Transverse colon (tissue), 4 donors: ENCODE data around the gene DAND5. TPM values are rescaled to one million over a fixed set of nuclear protein-coding genes. Genes with fewer than 3 reads are reported as not detected.

Experiments
- DNase-seq: peaks from one replicate; pipeline ENCODE4 v3.0.0-alpha.2; 2019
- H3K27ac ChIP-seq, 4 donors: fragments of 200-600 bp; sonication (generic); 2 replicates each; pipeline ENCODE4 v1.5.1; 2016 to 2018; ENCODE audit warnings: inconsistent platforms in 4 of 4
- H3K27me3 ChIP-seq: fragments of 200-600 bp; sonication (generic); 2 replicates; pipeline ENCODE4 v1.5.1; 2017; ENCODE audit warnings: inconsistent platforms
- H3K36me3 ChIP-seq, 4 donors: fragments of 200-600 bp; sonication (generic); 2 replicates each; pipeline ENCODE4 v1.5.1; 2017 to 2019; ENCODE audit warnings: inconsistent platforms in 4 of 4
- H3K4me1 ChIP-seq, 4 donors: fragments of 200-600 bp; sonication (generic); 2 replicates each; pipeline ENCODE4 v1.5.1; 2017 to 2020; ENCODE audit warnings: inconsistent platforms in 4 of 4
- H3K4me3 ChIP-seq, 4 donors: fragments of 200-600 bp; sonication (generic); 1 replicate in 1 of 4; 2 replicates in 3 of 4; pipeline versions ENCODE4 v1.5.1 to v1.6.1; 2017 to 2019; ENCODE audit warnings: inconsistent platforms in 4 of 4
- H3K9me3 ChIP-seq, 2 donors: fragments of 200-600 bp; sonication (generic); 2 replicates each; pipeline ENCODE4 v1.5.1; 2017 to 2019; ENCODE audit warnings: inconsistent platforms in 2 of 2
- EP300 ChIP-seq: sonication (generic); formaldehyde crosslinking; IDR thresholded peaks from one replicate; pipeline ENCODE4 v1.6.1; 2017; ENCODE audit warnings: antibody characterized with exemption, low read depth
- POLR2A ChIP-seq: fragments of 450-650 bp; IDR thresholded peaks from one replicate; pipeline ENCODE4 v1.6.1; 2016; ENCODE audit warnings: antibody characterized with exemption, mild to moderate bottlenecking, moderate library complexity
- POLR2AphosphoS5 ChIP-seq, 3 donors: sonication (generic); formaldehyde crosslinking; IDR thresholded peaks; one replicate each; pipeline ENCODE4 v1.6.1; 2016; ENCODE audit warnings: antibody characterized with exemption in 3 of 3
- WGBS, 2 donors: methylation state at CpG; one replicate each; pipeline ENCODE4 v1.1.5; 2018; ENCODE audit warnings: low coverage in 1 of 2; 5-methylcytosine and 5-hydroxymethylcytosine counted together
- in situ Hi-C, 4 donors: fragments of 200-750 bp; cut with MboI; loops; one replicate each; pipeline versions ENCODE4 v1.15.0 to v1.15.1; 2017; ENCODE audit warnings: low sequenced_read_pairs in 3 of 4, low pct_ligation_motif_present in 1 of 4, low pct_unique_long_range_greater_than_20kb in 1 of 4
- intact Hi-C: fragments of 100-400 bp; cut with DNase I; formaldehyde crosslinking; loops from one replicate; pipeline ENCODE4 v1.15.1; 2023; ENCODE audit warnings: low total_unique reads
- total RNA-seq, 4 donors: library from RNA; depleted of rRNA; stranded (reverse); fragments of >200 nt; gene quantifications; one replicate each; pipeline ENCODE4 v1.1.0, GENCODE V29; 2016
- TF ChIP-seq, protein P1 (sequence below), 5 experiments: fragments of 200-600 bp in 3 of 5; fragments of 450-650 bp in 2 of 5; sonication (generic) in 3 of 5; IDR thresholded peaks; 1 replicate in 2 of 5; 2 replicates in 3 of 5; pipeline ENCODE4 v1.5.1; 2016 to 2017; ENCODE audit warnings: antibody characterized with exemption in 5 of 5, inconsistent platforms in 3 of 5, mild to moderate bottlenecking in 2 of 5, moderate library complexity in 1 of 5

Gene DAND5
- total RNA-seq, 4 donors from 2014 or later = 0.27 to 0.32 TPM; not detected in 2

DNA sequence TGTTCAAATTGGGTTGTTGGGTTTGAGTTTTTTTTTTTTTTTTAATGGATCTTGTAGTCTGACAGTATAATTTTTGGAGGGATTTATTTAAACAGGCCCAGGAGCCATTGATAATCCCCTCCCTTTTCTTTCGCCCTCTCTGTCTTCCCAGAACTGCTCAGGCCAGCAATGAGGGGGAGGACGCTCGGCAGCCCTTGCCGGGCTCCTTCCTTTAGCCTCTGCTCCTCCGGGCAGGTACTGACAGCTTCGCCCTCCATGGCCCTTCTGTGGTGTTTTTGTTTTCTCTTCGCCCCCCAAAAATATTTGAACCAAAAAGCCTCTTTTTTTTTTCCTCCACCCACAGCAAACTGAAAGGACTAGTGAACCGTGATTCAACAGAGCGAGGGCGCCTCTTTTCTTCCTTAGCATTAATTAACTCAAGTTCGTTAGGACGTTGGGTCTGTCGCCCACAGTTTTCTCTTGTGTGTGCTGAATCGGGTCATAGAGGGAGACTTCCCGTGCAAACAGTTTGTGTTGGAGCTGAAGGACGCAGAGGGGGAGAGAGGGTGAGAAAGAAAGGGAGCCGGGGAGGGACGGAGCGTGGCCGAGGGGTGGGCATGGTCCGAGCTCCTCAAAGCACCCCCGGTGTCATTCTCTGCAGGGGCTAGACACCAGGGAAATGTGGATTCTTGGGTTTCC, 47.4 kb downstream of the DAND5 start:
- TF ChIP-seq POLR2AphosphoS5 (IDR thresholded peaks at IDR 0.05) (no peak), POLR2A (no peak), EP300 (no peak)
- TF ChIP-seq, protein P1, sequence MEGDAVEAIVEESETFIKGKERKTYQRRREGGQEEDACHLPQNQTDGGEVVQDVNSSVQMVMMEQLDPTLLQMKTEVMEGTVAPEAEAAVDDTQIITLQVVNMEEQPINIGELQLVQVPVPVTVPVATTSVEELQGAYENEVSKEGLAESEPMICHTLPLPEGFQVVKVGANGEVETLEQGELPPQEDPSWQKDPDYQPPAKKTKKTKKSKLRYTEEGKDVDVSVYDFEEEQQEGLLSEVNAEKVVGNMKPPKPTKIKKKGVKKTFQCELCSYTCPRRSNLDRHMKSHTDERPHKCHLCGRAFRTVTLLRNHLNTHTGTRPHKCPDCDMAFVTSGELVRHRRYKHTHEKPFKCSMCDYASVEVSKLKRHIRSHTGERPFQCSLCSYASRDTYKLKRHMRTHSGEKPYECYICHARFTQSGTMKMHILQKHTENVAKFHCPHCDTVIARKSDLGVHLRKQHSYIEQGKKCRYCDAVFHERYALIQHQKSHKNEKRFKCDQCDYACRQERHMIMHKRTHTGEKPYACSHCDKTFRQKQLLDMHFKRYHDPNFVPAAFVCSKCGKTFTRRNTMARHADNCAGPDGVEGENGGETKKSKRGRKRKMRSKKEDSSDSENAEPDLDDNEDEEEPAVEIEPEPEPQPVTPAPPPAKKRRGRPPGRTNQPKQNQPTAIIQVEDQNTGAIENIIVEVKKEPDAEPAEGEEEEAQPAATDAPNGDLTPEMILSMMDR (IDR thresholded peaks at IDR 0.05) = no peak
- DNase-seq = no peak
- Histone ChIP-seq H3K4me1 (peaks cover 48 to 100% (median 84%) of the 10 kb centered on the region in 4 donors), H3K27me3 (peaks cover 12% of the 10 kb centered on the region), H3K36me3 (no peaks in the 10 kb centered on the region), H3K9me3 (no peaks in the 10 kb centered on the region), H3K27ac (peak overlapping the region; percentile 87 to 91 (median 90)), H3K4me3 (peak overlapping the region in 1 of 4 donors; percentile 27)
- intact Hi-C loops = loop anchor here (10.0 kb wide), 1 partner anchor 48 kb away; no protein-coding TSS in a partner anchor
- WGBS, 2 donors = 65 to 68% methylated on average over 22 of the region's 22 CpGs
- in situ Hi-C loops = no loop called here

DNA sequence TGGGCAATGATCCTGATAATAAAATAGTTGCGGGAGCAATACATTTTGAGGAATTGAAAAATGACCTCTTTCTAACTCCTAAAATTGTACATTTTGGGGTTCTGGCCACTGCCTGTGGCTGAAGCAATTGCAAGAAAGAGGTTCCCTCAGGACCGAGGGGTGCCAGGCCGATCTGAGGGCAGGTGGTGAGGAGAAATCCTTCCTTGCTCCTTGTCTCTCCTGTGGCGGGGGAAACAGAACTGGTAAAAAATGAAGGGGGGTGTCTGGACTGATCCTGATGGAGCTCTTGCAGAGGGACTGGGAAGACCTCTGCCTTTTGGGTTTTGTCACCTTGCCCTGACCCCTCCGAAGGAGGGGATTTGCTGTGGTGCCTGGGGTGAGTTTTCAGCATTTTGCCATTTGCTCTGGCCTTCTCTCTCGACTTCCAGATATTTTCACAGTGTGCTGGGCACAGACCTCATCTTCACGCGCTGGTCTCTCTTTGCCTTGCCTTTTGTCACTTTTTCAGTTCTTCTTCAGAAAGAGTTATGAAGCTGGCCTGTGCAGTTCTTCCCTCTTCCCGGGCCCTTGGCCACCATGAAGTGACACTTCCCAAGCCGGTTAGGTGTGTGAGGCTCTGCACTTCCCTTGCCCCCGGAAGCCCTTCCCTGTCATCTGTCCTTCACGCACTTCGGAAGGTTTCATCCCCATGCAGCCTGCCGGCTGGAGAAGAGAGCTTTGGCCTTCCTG, 48.1 kb downstream of the DAND5 start:
- Histone ChIP-seq H3K27ac (peak overlapping the region; percentile 87 to 91 (median 90)), H3K4me1 (peaks cover 50 to 100% (median 84%) of the 10 kb centered on the region in 4 donors), H3K4me3 (peak overlapping the region in 1 of 4 donors; percentile 27), H3K27me3 (peaks cover 5% of the 10 kb centered on the region), H3K9me3 (no peaks in the 10 kb centered on the region), H3K36me3 (no peaks in the 10 kb centered on the region)
- intact Hi-C loops = loop anchor here (10.0 kb wide), 1 partner anchor 47 kb away; no protein-coding TSS in a partner anchor
- WGBS, 2 donors = 63 to 76% methylated on average over 5 to 14 of the region's 14 CpGs
- TF ChIP-seq EP300 = no peak
- no peak for TF ChIP-seq POLR2A
- no peak for TF ChIP-seq POLR2AphosphoS5 (IDR thresholded peaks at IDR 0.05)
- TF ChIP-seq, protein P1 (IDR thresholded peaks at IDR 0.05) = no peak
- no peak for DNase-seq
- in situ Hi-C loops = no loop called here

DNA sequence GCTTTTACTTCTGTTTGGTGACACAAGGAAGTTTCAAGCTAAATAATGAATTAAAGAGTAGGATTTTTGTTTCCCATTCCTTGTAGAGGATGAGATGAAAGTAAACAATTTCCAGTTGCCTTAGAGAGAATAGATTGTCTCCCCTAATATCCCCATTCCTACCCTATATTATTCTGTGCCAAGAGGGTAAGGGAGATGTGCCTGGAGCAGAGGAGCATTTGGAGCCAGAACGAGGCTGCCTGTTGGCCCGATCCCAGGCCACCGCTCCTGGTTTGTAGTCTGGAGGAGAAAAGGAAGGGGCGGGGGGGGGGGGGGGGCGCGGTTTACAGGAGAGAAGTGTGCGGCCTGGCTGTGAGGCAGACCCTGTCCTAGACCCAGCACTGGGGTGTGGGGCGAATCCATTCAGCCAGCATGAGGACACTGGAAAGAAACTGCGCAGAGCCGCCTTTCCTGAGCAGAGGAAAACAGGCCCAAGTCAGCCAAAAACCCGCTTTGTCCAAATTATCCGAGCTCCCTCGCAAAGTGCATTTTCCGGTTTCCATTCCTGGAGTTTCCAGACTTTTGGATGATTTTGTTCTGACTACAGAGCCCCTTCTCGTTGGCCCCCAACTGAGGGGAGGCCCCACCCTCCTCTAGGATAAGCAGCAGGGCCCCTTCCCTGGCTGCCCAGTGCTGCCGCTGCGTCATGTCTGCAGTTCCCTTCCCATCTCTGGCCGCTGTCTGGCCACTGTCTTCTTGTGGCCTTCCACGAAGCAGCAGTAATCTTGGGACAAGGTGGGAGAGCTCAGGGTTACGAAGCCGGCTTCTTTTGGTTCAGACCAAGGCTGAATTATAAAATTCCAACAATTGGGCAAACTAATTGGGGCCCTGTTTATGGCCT, 48.9 kb downstream of the DAND5 start:
- TF ChIP-seq POLR2AphosphoS5 (IDR thresholded peaks at IDR 0.05) (no peak), POLR2A (no peak), EP300 (no peak)
- TF ChIP-seq, protein P1 (IDR thresholded peaks at IDR 0.05) = no peak
- 54 to 66% methylated on average over 12 to 20 of the region's 21 CpGs for WGBS, 2 donors
- peak; percentile 57 for DNase-seq
- Histone ChIP-seq H3K4me1 (peaks cover 43 to 100% (median 84%) of the 10 kb centered on the region in 4 donors), H3K4me3 (peak overlapping the region in 1 of 4 donors; percentile 10), H3K27ac (peak overlapping the region; percentile 87 to 91 (median 90)), H3K9me3 (no peaks in the 10 kb centered on the region), H3K27me3 (peaks cover 4% of the 10 kb centered on the region), H3K36me3 (no peaks in the 10 kb centered on the region)
- intact Hi-C loops = loop anchor here (10.0 kb wide), 1 partner anchor 47 kb away; no protein-coding TSS in a partner anchor
- in situ Hi-C loops = no loop called here
